PC-9 (cell line): ENCODE data around the gene SDCCAG8.

Experiments
- CTCF ChIP-seq: fragments of 200-600 bp; sonication (generic); conservative IDR thresholded peaks from 2 replicates; pipeline ENCODE4 v1.6.1; 2017; ENCODE audit warnings: mixed run types, antibody characterized with exemption, mild to moderate bottlenecking, moderate library complexity
- EZH2 ChIP-seq: fragments of 200-600 bp; sonication (generic); IDR thresholded peaks from 2 replicates; pipeline ENCODE4 v1.8.0; 2017; ENCODE audit warnings: antibody characterized with exemption, low read depth

- TF ChIP-seq EZH2 = no peak
- no peak for TF ChIP-seq CTCF
Observed at GRCh38 chr1:243434594-243434993, 178.8 kb downstream of the SDCCAG8 start.
